GM12892 (cell line): ENCODE results near the gene CFAP61.

Experiments
- POLR2A ChIP-seq: IDR thresholded peaks from 2 replicates; pipeline ENCODE4 v1.6.1; 2011; ENCODE audit warnings: low read depth, low read length, control low read depth
- POLR2AphosphoS5 ChIP-seq: IDR thresholded peaks from 2 replicates; pipeline ENCODE4 v1.6.1; 2011; ENCODE audit warnings: low read depth, low read length, control low read depth

DNA sequence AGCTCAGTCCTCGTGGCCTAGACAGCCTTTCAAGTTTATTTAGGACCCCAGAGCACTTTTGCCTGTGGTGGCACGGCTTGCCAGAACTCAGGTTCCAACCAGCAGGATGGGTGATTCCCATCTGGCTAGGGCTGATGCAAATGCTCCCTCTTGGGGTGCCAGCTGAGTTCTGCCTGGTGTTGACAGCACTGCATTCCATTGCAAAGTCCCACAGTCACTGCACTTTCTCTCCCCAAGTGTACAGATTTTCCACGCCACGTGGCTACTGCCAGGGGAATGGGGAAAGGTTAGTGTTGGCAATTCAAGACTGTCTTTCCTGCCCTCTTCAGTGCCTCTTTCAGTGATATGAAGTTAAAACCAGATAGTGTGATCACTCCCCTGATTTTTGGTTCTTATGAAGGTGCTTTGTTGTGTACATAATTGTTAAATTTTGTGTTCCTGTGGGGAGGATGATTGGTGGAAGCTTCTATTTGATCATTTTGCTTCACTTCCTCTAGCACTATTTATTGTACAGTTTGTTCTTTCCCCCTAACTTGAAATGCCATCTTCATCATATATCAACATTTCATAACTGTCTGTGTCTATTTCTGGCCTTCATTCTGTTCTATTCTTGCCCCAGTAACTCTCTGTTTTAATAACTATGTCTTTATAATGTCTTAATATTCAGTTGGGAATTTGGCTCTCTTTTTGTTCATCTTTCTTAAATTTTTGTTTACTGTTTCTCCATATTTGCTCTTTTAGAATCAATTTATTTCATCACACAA is 86.2 kb downstream of the CFAP61 start:
- TF ChIP-seq POLR2A = no peak
- TF ChIP-seq POLR2AphosphoS5 = no peak
